Measurements from ENCODE around the gene ZBTB17. TPM values are rescaled to one million over a fixed set of nuclear protein-coding genes. Genes with fewer than 3 reads are reported as not detected.

ZBTB17 gene
- total and polyA plus RNA-seq, 9 of the 15 experiments (the other 6 are each of a cell fraction or from before 2014, with no cell fraction given): 1.1 to 53.4 (median 29.6) TPM

DNA sequence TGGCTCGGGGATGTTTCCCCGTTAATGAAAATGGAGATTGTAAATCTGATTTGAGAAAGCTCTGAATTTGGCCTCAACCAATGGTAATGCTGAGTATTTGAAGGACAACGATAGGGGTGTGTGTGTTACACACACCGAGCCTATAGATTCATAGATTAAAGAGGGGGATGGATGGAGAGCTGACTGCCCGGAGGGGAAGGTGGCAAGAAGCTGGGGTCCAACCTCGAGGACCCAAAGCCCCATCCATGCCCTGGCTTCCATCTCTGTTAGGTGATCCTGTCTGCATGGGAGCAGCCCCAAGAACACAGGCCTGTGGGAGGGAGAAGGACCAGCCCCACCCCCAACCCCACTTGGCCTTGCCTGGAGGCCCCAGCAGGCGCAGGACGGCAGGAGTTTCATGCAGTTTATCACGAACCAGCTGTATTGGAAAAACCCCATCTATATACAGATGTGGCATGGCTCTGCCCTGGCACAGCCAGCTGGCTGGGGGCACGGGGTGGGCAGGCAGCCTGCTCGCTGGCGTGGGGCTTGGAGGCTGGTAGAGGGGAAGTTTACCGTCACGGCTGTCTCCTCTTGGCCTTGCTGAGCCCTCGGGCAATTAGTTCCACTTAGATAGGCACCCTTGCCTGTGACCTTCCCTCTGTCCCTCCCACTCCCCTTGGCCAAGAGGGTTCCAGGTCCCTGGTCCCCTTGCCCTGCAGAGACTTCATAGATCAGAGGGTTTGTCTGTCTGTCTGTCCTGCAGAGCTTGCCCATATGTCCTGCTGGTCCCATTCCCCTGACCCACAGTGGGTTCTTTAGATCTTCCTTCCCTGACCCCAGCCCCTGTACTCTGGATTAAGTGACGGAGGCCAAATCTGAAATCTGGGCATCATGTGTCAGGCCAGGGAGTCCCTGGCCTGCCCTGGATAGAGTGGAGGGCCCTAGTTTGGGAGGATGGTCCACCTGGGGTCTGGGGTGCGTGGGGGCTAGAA is 38.9 kb upstream of the ZBTB17 start (continued):
- TF ChIP-seq BRF2 (IDR thresholded peaks at IDR 0.05; ENCODE audit: borderline replicate concordance, insufficient read depth, insufficient read length) (no peak), SP2 (IDR thresholded peaks at IDR 0.05; ENCODE audit: extremely low read depth, low read depth, low read length, poor library complexity, severe bottlenecking) (no peak), KLF13 (tag; IDR thresholded peaks at IDR 0.05; ENCODE audit: borderline replicate concordance, low read depth) (peak; percentile 60; the same call in 1 of the 2 replicates), PURB (CRISPR knock-in tag; IDR thresholded peaks at IDR 0.05; ENCODE audit: low read depth) (no peak), PHF20 (IDR thresholded peaks at IDR 0.05; ENCODE audit: partially characterized antibody) (no peak), RFX1 (IDR thresholded peaks at IDR 0.05) (no peak), U2AF1 (optimal IDR thresholded peaks at IDR 0.05; ENCODE audit: low read depth, low read length) (no peak), HMGXB4 (CRISPR knock-in tag; IDR thresholded peaks at IDR 0.05) (no peak), MCM7 (IDR thresholded peaks at IDR 0.05) (no peak), FOXA3 (CRISPR knock-in tag; conservative IDR thresholded peaks at IDR 0.05 in 1 of 2, IDR thresholded peaks at IDR 0.05 in 1 of 2) (no peak), CBFB (CRISPR knock-in tag; IDR thresholded peaks at IDR 0.05) (no peak), ELF2 (CRISPR knock-in tag; IDR thresholded peaks at IDR 0.05) (no peak), ZFP91 (CRISPR knock-in tag; IDR thresholded peaks at IDR 0.05) (no peak), SIRT6 (IDR thresholded peaks at IDR 0.05; ENCODE audit: low read depth, low read length) (no peak), CGGBP1 (CRISPR knock-in tag; IDR thresholded peaks at IDR 0.05) (no peak), NFE2 (IDR thresholded peaks at IDR 0.05; ENCODE audit: low read depth) (no peak), PCBP2 (IDR thresholded peaks at IDR 0.05; ENCODE audit: low read depth, low read length, poor library complexity, severe bottlenecking) (no peak), ZNF133 (CRISPR knock-in tag; IDR thresholded peaks at IDR 0.05) (no peak), EGR1 (conservative IDR thresholded peaks at IDR 0.05) (no peak), NR2F6 (CRISPR knock-in tag; IDR thresholded peaks at IDR 0.05) (no peak), HNRNPUL1 (IDR thresholded peaks at IDR 0.05; ENCODE audit: low read length) (no peak)
- TF ChIP-seq, protein P1, sequence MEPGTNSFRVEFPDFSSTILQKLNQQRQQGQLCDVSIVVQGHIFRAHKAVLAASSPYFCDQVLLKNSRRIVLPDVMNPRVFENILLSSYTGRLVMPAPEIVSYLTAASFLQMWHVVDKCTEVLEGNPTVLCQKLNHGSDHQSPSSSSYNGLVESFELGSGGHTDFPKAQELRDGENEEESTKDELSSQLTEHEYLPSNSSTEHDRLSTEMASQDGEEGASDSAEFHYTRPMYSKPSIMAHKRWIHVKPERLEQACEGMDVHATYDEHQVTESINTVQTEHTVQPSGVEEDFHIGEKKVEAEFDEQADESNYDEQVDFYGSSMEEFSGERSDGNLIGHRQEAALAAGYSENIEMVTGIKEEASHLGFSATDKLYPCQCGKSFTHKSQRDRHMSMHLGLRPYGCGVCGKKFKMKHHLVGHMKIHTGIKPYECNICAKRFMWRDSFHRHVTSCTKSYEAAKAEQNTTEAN (CRISPR knock-in tag; IDR thresholded peaks at IDR 0.05): no peak

Measured in K562 (cell line).